Muscle of leg (tissue), 11 donors: ENCODE measurements around the gene DLGAP1. TPM values are rescaled to one million over a fixed set of nuclear protein-coding genes. Genes with fewer than 3 reads are reported as not detected.
A peak's percentile ranks its signal among the peaks of the same experiment; 100 is the strongest.

Experiments used
- DNase-seq: peaks from one replicate; pipeline ENCODE4 v3.0.0; 2013
- H3K27ac ChIP-seq: one replicate; pipeline ENCODE4 v1.5.1; 2013; ENCODE audit warnings: mild to moderate bottlenecking, low read length, control low read depth
- H3K27me3 ChIP-seq: one replicate; pipeline ENCODE4 v1.6.1; 2013; ENCODE audit warnings: low read length; ENCODE audit not compliant: control insufficient read depth, insufficient read depth
- H3K36me3 ChIP-seq: one replicate; pipeline ENCODE4 v1.6.1; 2013; ENCODE audit warnings: low read length; ENCODE audit not compliant: control insufficient read depth, insufficient read depth
- H3K4me1 ChIP-seq: one replicate; pipeline ENCODE4 v1.6.1; 2013; ENCODE audit warnings: low read length; ENCODE audit not compliant: control insufficient read depth, insufficient read depth
- H3K4me3 ChIP-seq: one replicate; pipeline ENCODE4 v1.5.1; 2013; ENCODE audit warnings: low read length, control low read depth
- H3K9me3 ChIP-seq: replicated peaks from 2 replicates; pipeline ENCODE4 v1.6.1; 2013; ENCODE audit warnings: low read depth, low read length; ENCODE audit not compliant: control insufficient read depth
- WGBS: methylation state at CpG from one replicate; pipeline ENCODE4 v1.1.5; 2013; ENCODE audit warnings: missing lambda C conversion rate; ENCODE audit not compliant: insufficient coverage; 5-methylcytosine and 5-hydroxymethylcytosine counted together
- polyA plus RNA-seq, 8 donors: library from polyadenylated mRNA; unstranded; fragments of 120-200 nt; gene quantifications; one replicate each; pipeline versions ENCODE4 v1.2.1 to v1.2.3, GENCODE V29; 2013; ENCODE audit warnings: inconsistent platforms in 1 of 8, low replicate concordance in 1 of 8; ENCODE audit not compliant: insufficient read length in 8 of 8, insufficient read depth in 1 of 8
- total RNA-seq: library from RNA; stranded (reverse); fragments of 120-200 nt; gene quantifications from one replicate; pipeline ENCODE4 v1.2.4, GENCODE V29; 2013

Gene DLGAP1
- total and polyA plus RNA-seq, 9 donors: 0.87 to 3.1 (median 1.8) TPM

DNA sequence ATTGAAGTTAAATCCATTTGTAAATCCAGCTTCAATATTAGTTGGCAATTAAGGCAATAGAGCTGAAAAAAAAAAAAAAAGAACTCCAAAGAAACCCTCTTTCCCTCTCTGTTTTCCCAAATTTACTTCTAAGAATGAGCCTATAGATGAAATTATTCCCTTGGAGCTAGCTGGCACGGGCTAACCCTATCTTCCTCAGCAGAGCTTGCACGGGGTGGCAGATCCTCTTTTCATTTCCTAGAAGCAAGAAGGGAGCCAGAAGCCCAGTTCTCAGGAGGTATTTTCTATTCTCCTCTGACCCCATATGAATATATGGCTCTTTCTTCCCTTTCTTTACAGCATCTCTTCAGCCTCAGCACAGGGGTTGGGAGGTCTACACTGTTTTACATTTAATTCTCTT lies 579.1 kb downstream of the DLGAP1 start:
- Histone ChIP-seq H3K27ac (no peak overlapping the region), H3K4me1 (no peaks in the 10 kb centered on the region), H3K4me3 (no peak overlapping the region), H3K27me3 (no peaks in the 10 kb centered on the region), H3K9me3 (no peaks in the 10 kb centered on the region), H3K36me3 (no peaks in the 10 kb centered on the region)
- no CpG with 5 or more reads among the region's 2 CpGs for WGBS
- no peak for DNase-seq

DNA sequence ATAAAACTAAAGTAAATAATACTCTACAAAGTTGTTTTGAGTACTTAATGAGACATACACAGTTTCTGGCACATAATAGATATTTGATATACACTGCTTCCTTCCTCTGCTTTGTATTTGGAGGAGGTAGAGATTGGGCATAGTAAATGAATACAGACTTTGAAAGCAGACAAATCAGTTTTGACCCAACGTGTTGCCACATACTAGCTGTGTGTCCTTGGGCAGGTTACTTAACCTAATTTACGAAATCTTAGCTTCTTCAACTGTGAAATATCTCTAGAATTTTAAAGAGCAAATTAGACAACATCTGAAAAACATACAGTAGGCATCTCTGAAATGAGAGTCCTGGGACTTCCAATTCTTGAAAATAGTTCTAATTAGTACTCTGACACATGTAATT lies 579.7 kb downstream of the DLGAP1 start:
- H3K27ac ChIP-seq: no peak overlapping the region
- no peak for DNase-seq
- H3K27me3 ChIP-seq: no peaks in the 10 kb centered on the region
- no peaks in the 10 kb centered on the region for H3K4me1 ChIP-seq
- H3K36me3 ChIP-seq: no peaks in the 10 kb centered on the region
- H3K4me3 ChIP-seq: no peak overlapping the region
- H3K9me3 ChIP-seq: no peaks in the 10 kb centered on the region
- WGBS: 69% methylated on average over 2 of the region's 2 CpGs

DNA sequence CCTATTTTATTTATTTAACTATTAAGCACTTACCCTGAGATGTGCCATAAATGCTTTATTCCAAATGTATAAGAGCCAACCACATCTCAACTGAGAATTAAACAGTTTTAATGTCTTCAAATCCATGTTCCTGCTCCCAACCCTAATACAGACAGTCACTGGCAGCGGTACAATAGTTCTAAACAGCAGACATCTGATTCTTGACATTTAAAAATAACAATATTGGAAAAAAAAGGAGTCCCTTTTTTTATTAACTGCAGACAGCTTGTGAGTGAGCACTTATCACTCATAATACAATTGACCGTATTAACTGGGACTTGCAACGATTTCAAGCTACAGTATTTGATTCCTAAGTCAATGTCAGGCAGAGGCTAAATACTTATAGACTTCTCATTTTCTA lies 580.5 kb downstream of the DLGAP1 start:
- no peak overlapping the region for H3K4me3 ChIP-seq
- WGBS: no CpG with 5 or more reads among the region's 3 CpGs
- peak; percentile 55 for DNase-seq

DNA sequence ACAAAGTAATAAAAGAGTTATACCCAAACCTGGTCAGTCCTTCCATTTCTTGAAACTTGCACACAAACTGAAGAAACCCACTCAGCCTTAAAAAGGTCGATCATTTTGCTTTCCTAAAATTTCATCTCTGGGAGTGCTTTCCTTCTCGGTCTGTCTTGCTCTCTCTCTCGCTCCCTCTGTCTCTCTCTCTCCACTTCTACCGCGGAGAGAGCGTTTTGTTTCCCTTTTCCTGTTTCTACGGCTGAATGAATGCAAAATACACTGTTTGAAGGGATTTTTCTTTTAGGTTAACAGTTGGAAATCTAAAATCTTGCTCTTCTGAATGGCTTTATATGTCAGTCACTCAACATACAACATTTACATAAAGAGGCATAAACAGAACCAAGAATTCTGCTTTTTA lies 581.0 kb downstream of the DLGAP1 start:
- Histone ChIP-seq H3K4me3 (peak overlapping the region; percentile 4), H3K4me1 (no peaks in the 10 kb centered on the region), H3K36me3 (no peaks in the 10 kb centered on the region), H3K27ac (peak overlapping the region; percentile 31), H3K27me3 (no peaks in the 10 kb centered on the region), H3K9me3 (no peaks in the 10 kb centered on the region)
- DNase-seq: peak; percentile 67
- 10% methylated on average over 2 of the region's 7 CpGs for WGBS

More for the DNA sequence above, 580.5 kb downstream of the DLGAP1 start:
- H3K27me3 ChIP-seq: no peaks in the 10 kb centered on the region
- H3K4me1 ChIP-seq: no peaks in the 10 kb centered on the region
- H3K36me3 ChIP-seq: no peaks in the 10 kb centered on the region
- H3K9me3 ChIP-seq: no peaks in the 10 kb centered on the region
- H3K27ac ChIP-seq: peak overlapping the region; percentile 31

DNA sequence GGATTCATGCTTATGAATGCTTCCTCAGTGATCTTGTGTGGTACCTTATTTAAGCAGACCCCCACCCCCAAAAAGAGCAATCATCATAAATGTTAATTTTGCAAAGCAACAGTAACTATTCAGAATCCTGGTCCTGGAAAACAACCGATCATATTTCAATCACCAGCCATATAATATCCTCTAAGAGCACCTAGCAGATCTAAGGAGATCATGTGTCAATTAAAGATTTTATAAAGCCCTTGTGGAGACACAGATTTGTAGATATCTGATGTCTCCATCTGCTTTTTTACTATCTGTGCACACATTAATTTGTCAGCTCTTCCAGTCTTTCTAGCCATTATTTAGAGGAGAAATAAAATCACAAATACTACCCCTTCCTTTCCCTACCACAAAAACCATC lies 581.4 kb downstream of the DLGAP1 start:
- no peaks in the 10 kb centered on the region for H3K9me3 ChIP-seq
- H3K4me1 ChIP-seq: no peaks in the 10 kb centered on the region
- no peak overlapping the region for H3K4me3 ChIP-seq
- DNase-seq: no peak
- no CpG with 5 or more reads among the region's 1 CpG for WGBS
- H3K27me3 ChIP-seq: no peaks in the 10 kb centered on the region
- no peak overlapping the region for H3K27ac ChIP-seq
- no peaks in the 10 kb centered on the region for H3K36me3 ChIP-seq

DNA sequence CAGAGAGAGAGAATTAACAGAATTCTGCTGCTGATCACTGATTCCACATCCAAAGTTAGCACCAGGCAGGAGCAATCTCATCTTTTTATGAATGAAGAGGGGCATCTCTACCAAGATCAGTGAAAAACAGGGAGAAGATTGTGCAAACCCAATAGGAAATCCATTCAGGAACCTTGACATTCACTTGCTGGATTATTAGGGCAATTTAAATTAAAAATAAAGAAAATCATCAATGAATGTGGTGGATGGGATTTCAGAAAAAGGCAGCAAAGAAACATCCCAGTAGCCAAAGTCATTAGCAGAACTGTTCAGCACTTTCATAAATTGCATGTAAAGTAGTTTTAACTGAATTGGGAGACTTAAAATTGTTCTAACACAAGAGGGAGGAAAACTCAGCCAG lies 581.9 kb downstream of the DLGAP1 start:
- Histone ChIP-seq H3K27me3 (no peaks in the 10 kb centered on the region), H3K4me1 (no peaks in the 10 kb centered on the region), H3K36me3 (no peaks in the 10 kb centered on the region), H3K4me3 (no peak overlapping the region), H3K9me3 (no peaks in the 10 kb centered on the region), H3K27ac (no peak overlapping the region)
- DNase-seq: no peak

DNA sequence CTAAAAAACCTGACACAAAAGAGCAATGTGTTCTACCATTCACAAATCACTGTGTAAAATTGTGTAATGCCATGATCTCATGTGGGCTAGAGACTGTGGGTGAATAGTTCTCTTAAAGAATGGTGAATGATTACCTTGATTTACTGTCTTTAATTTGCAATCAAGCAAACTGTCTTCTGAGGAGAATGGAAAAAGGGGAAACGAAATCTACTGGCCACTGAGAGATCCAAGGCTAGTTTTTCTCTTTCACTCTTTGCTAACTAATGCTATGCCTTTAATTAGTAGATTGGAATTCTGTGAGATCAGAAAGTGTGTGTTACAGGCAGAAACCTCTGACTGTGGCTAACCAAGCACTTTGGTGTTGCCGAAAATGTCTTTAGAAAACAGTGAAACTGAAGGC lies 582.5 kb downstream of the DLGAP1 start:
- no peaks in the 10 kb centered on the region for H3K9me3 ChIP-seq
- no peak overlapping the region for H3K4me3 ChIP-seq
- H3K27me3 ChIP-seq: no peaks in the 10 kb centered on the region
- H3K27ac ChIP-seq: no peak overlapping the region
- peaks cover 2% of the 10 kb centered on the region for H3K4me1 ChIP-seq
- WGBS: no CpG with 5 or more reads among the region's 2 CpGs
- no peaks in the 10 kb centered on the region for H3K36me3 ChIP-seq
- no peak for DNase-seq

DNA sequence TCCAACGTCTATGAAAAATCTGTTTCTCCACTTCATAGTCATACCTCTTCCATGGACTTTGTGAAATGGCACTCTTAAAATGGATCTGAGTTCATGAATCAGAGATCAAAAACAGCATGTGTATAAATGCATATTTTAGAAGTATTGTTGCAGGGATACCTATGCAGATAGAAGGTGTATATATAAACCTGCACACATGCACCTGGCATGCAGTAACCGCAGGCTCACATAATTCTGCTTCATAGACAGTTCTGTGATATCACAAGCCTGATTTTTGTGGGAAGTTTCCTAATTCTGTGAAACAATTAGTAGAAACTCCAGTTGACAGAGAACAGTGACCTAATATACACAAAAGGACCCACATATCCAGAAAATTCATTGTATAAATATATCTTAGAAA lies 583.4 kb downstream of the DLGAP1 start:
- WGBS: no CpG with 5 or more reads among the region's 2 CpGs
- Histone ChIP-seq H3K4me3 (no peak overlapping the region), H3K36me3 (no peaks in the 10 kb centered on the region), H3K27ac (no peak overlapping the region), H3K4me1 (peaks cover 3% of the 10 kb centered on the region), H3K9me3 (no peaks in the 10 kb centered on the region), H3K27me3 (no peaks in the 10 kb centered on the region)
- no peak for DNase-seq

DNA sequence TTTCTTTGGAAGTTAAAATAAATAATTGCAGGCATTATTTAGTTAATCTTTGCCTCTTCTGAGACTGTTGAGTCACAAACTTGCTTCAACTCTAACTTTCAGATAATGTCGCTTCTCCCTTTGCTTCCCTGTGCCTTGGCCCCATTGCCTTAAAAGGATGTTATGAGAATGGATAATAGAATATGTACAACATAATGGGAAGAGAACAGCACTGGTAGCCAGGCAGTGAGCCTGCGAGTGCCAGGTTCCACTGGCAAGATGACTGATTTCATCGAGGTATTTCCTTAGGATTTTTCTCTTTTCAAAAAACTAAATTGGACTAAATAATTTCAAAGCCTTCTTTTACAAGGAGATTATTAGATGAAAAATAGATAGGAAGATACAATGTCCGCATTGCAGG lies 584.2 kb downstream of the DLGAP1 start:
- no peak overlapping the region for H3K27ac ChIP-seq
- no peak overlapping the region for H3K4me3 ChIP-seq
- no peaks in the 10 kb centered on the region for H3K9me3 ChIP-seq
- H3K4me1 ChIP-seq: peaks cover 3% of the 10 kb centered on the region
- no peaks in the 10 kb centered on the region for H3K27me3 ChIP-seq
- DNase-seq: no peak
- H3K36me3 ChIP-seq: no peaks in the 10 kb centered on the region
- WGBS: no CpG with 5 or more reads among the region's 4 CpGs

DNA sequence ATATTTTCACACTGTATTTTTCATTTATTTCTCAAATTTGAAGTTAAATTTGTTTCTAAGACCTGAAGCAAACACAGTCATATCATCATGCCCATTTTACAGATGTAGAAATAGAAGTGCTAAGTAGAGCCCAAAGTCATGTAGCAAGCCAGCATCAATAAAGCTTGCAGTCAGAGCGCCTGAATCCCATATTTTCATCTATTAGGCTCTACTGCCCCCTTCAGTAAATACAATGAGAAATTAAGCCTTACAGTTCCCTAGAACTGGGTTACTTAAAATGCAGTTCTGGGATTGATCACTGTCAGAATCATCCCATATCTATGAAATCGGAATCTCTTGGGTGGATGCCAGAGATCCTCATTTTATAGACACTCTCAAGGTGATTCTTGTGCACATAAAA lies 585.3 kb downstream of the DLGAP1 start:
- peak; percentile 54 for DNase-seq
- no peaks in the 10 kb centered on the region for H3K9me3 ChIP-seq
- no peaks in the 10 kb centered on the region for H3K36me3 ChIP-seq
- H3K27me3 ChIP-seq: no peaks in the 10 kb centered on the region
- peaks cover 3% of the 10 kb centered on the region for H3K4me1 ChIP-seq
- WGBS: no CpG with 5 or more reads among the region's 2 CpGs
- no peak overlapping the region for H3K4me3 ChIP-seq
- no peak overlapping the region for H3K27ac ChIP-seq

DNA sequence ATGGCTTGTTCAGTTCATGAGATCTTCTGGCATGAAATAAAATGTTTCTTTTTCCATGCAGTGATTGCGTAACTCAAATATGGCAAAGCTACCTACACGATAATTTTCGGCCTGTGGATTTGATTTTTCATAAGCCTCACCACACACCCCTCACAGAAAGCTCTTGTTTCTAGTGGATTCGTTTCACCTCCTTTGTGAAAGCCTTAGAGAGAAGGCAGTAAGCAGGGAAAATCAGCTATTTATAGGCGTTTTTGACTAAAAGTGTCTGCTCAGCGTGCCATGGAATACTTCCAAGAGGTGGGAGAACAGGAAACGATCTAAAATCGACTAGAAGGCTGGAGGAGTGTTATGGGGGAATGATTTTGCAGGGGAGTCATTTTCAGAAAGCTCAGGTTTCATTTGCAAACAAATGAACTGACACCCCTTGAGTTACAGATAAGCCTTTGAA lies 587.2 kb downstream of the DLGAP1 start:
- H3K27me3 ChIP-seq: peaks cover 2% of the 10 kb centered on the region
- H3K4me1 ChIP-seq: peaks cover 3% of the 10 kb centered on the region
- H3K9me3 ChIP-seq: no peaks in the 10 kb centered on the region
- H3K36me3 ChIP-seq: no peaks in the 10 kb centered on the region
- peak; percentile 80 for DNase-seq
- WGBS: 4% methylated on average over 4 of the region's 8 CpGs
- no peak overlapping the region for H3K4me3 ChIP-seq
- peak overlapping the region; percentile 42 for H3K27ac ChIP-seq
